RWPE1 (cell line): ENCODE results near the gene S1PR3.

Source experiments
- CTCF ChIA-PET: fragments of 350-600 bp; sonication (Branson Sonifier 250); formaldehyde crosslinking; extraction: SDS; loops from one replicate; lab custom pipeline; 2021; lab: Yijun Ruan, JAX
- POLR2A ChIA-PET: fragments of 400-600 bp; formaldehyde crosslinking; extraction: SDS; loops from one replicate; lab custom pipeline; 2020; ENCODE audit warnings: antibody characterized with exemption; ENCODE audit not compliant: low non-redundant PET; lab: Yijun Ruan, JAX
- DNase-seq: peaks from one replicate; pipeline ENCODE4 v3.0.0; 2012; ENCODE audit warnings: low spot score
- H3K27ac ChIP-seq: fragments of 450-650 bp; 2 replicates; pipeline ENCODE4 v1.5.1; 2017
- TF ChIP-seq, protein P1 (sequence below): fragments of 450-650 bp; conservative IDR thresholded peaks from 2 replicates; pipeline ENCODE4 v1.5.1; 2017; ENCODE audit warnings: low read depth, mild to moderate bottlenecking

The S1PR3 gene

GRCh38 chr9:89037891-89038290 is 46.6 kb downstream of the S1PR3 start:
- TF ChIP-seq, protein P1, sequence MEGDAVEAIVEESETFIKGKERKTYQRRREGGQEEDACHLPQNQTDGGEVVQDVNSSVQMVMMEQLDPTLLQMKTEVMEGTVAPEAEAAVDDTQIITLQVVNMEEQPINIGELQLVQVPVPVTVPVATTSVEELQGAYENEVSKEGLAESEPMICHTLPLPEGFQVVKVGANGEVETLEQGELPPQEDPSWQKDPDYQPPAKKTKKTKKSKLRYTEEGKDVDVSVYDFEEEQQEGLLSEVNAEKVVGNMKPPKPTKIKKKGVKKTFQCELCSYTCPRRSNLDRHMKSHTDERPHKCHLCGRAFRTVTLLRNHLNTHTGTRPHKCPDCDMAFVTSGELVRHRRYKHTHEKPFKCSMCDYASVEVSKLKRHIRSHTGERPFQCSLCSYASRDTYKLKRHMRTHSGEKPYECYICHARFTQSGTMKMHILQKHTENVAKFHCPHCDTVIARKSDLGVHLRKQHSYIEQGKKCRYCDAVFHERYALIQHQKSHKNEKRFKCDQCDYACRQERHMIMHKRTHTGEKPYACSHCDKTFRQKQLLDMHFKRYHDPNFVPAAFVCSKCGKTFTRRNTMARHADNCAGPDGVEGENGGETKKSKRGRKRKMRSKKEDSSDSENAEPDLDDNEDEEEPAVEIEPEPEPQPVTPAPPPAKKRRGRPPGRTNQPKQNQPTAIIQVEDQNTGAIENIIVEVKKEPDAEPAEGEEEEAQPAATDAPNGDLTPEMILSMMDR: no peak
- ChIA-PET CTCF (no interaction called here), POLR2A (no interaction called here)
- H3K27ac ChIP-seq: no peak overlapping the region
- DNase-seq: no peak

DNA sequence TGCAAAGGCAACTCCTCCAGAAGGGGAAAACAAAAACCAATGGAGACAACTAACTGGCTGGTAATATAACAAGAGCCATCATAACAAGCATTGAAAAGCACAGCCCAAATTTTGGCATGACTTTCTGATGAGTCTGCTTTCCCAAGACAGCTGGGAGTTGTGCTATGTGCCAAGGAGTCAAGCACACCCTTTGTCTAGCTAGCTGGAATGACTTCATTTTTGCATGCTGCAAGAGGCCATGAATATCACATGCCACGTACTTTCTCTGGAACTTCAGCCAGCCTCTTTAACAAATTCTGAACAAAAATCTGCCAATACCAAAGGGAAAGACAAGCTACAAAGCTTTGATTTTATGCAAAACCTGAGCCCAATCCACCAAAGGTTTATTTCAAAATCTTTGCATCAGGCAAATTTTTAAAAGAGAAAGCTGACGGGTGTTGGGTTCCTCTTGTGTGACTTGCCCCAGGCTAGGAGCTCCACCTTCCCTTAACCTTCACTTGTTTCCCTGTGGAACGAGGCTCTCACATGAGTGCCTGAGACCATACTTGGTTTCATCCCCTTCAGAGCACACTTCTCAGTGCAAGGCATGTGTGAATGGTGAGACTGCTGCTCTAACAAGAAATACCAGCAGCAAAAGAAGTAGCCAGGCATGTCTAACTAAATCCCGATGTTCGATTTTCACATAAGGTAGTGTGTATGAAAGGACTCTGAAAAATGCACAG is 47.3 kb downstream of the S1PR3 start:
- POLR2A ChIA-PET: no interaction called here

GRCh38 chr9:89039104-89039465 is 47.8 kb downstream of the S1PR3 start:
- TF ChIP-seq, protein P1: no peak
- CTCF ChIA-PET: interaction anchor here (1.2 kb wide), 1 partner anchor 38 kb away, joined by 3 read pairs; no protein-coding TSS in a partner anchor
- POLR2A ChIA-PET: no interaction called here
- DNase-seq: no peak
- no peak overlapping the region for H3K27ac ChIP-seq

More for the DNA sequence above, 47.3 kb downstream of the S1PR3 start:
- TF ChIP-seq, protein P1: no peak
- peak; percentile 37 for DNase-seq
- H3K27ac ChIP-seq: no peak overlapping the region
- CTCF ChIA-PET: interaction anchor here (1.2 kb wide), 1 partner anchor 37 kb away, joined by 3 read pairs; no protein-coding TSS in a partner anchor

GRCh38 chr9:89039664-89040063 is 48.4 kb downstream of the S1PR3 start:
- H3K27ac ChIP-seq: no peak overlapping the region
- TF ChIP-seq, protein P1: no peak
- ChIA-PET CTCF (no interaction called here), POLR2A (no interaction called here)
- no peak for DNase-seq

GRCh38 chr9:89042984-89043383 is 51.7 kb downstream of the S1PR3 start:
- H3K27ac ChIP-seq: no peak overlapping the region
- CTCF ChIA-PET: interaction anchor here (1.0 kb wide), 1 partner anchor 33 kb away, joined by 8 read pairs; no protein-coding TSS in a partner anchor
- POLR2A ChIA-PET: no interaction called here
- DNase-seq: no peak
- TF ChIP-seq, protein P1: no peak

GRCh38 chr9:89044104-89044503 is 52.8 kb downstream of the S1PR3 start:
- ChIA-PET CTCF (interaction anchor here (0.7 kb wide), 1 partner anchor 453 kb away, joined by 5 read pairs; no protein-coding TSS in a partner anchor), POLR2A (no interaction called here)
- TF ChIP-seq, protein P1: no peak
- no peak overlapping the region for H3K27ac ChIP-seq
- DNase-seq: no peak
